ENCODE results near the gene TMEM259. TPM values are rescaled to one million over a fixed set of nuclear protein-coding genes. Genes with fewer than 3 reads are reported as not detected.
A peak's percentile ranks its signal among the peaks of the same experiment; 100 is the strongest.

TMEM259 gene
- total and polyA plus RNA-seq, 2 donors (not counting 1 experiment from before 2014, with no cell fraction given) = 373 to 607 TPM

DNA sequence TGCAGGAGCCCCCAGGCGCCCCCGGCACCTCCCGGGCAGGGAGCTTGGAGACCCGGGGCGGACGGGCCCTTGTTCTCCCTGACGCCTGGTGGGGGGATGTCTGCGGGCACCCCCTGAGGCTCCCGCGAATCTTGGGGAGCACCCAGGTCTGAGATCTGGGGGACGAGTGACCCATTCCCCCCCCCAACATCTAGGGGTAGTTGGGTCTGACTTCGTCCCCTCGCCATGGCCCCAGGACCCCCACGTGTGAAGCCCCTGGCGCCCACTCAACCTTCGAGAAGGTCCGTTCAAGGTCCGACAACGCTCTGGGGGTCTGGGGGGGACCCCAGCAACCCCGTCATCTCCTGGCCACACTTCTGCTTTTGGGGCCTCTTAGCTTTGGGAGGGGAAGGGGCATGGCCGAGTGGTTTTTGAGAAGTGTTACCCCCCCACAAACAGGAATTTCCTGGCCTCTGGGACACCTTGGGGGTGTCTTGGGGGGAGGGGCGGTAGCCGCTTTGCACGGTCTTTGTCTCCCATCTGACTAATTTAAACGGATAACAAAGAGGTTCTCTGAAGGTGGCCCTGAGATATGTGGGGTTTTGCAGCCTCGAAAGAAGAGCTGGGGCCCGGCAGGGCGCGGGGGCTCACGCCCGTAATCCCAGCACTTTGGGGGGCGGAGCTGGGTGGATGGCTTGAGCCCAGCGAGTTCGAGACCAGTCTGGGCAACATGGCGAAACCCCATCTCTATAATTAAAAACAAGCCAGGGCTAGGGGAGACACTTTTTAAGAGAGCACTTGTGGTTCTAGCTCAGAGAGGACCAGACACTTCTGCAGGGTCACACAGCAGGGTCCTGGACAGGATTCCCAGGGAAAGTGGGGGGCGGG lies 6.1 kb upstream of the TMEM259 start:
- no peaks in the 10 kb centered on the region for H3K27me3 Mint-ChIP-seq
- Histone ChIP-seq H4K20me1 (ENCODE audit: control insufficient read depth, insufficient read depth, low read length, poor library complexity, severe bottlenecking) (peaks cover 52% of the 10 kb centered on the region), H3K79me2 (ENCODE audit: control insufficient read depth, insufficient read depth, low read length) (peaks cover 52% of the 10 kb centered on the region), H3K4me1 (ENCODE audit: control insufficient read depth in 2 of 2, insufficient read depth in 2 of 2, low read length in 2 of 2) (peaks cover 16 to 31% of the 10 kb centered on the region in 2 donors), H3K4me3 (ENCODE audit: control extremely low read depth in 1 of 5, extremely low read depth in 1 of 5, insufficient read depth in 1 of 5, low read depth in 2 of 5, low read length in 4 of 5) (peak overlapping the region; percentile 60 to 99 (median 87)), H2AFZ (ENCODE audit: insufficient read depth, low read depth, low read length, poor library complexity, severe bottlenecking) (peak overlapping the region; percentile 78), H3K9me3 (ENCODE audit: control extremely low read depth in 1 of 3, control insufficient read depth in 2 of 3, insufficient read depth in 1 of 3, low read length in 2 of 3) (no peaks in the 10 kb centered on the region), H3K27me3 (replicated peaks in 1 of 4; ENCODE audit: control extremely low read depth in 1 of 4, control insufficient read depth in 3 of 4, insufficient read depth in 4 of 4, low read length in 3 of 4) (no peaks in the 10 kb centered on the region), H3K4me2 (replicated peaks; ENCODE audit: low read depth, low read length, poor library complexity, severe bottlenecking) (peak overlapping the region; percentile 91), H3K27ac (ENCODE audit: low read length in 2 of 2) (peak overlapping the region; percentile 72 to 85), H3K36me3 (replicated peaks in 1 of 2; ENCODE audit: control extremely low read depth in 1 of 2, control insufficient read depth in 1 of 2, extremely low read depth in 1 of 2, insufficient read depth in 2 of 2, low read length in 1 of 2) (peaks cover 0 to 21% of the 10 kb centered on the region in 2 experiments), H3K9ac (ENCODE audit: low read length) (peak overlapping the region; percentile 87)
- DNase-seq (peak; percentile 82), ATAC-seq (ENCODE audit: low read depth) (peak; percentile 31)
- intact Hi-C loops (cut with micrococcal nuclease) = loop anchor here (10.0 kb wide), 1 partner anchor 218 kb away; the partner anchor contains the start of genes ATP5F1D and MIDN
- TF ChIP-seq, protein P1, sequence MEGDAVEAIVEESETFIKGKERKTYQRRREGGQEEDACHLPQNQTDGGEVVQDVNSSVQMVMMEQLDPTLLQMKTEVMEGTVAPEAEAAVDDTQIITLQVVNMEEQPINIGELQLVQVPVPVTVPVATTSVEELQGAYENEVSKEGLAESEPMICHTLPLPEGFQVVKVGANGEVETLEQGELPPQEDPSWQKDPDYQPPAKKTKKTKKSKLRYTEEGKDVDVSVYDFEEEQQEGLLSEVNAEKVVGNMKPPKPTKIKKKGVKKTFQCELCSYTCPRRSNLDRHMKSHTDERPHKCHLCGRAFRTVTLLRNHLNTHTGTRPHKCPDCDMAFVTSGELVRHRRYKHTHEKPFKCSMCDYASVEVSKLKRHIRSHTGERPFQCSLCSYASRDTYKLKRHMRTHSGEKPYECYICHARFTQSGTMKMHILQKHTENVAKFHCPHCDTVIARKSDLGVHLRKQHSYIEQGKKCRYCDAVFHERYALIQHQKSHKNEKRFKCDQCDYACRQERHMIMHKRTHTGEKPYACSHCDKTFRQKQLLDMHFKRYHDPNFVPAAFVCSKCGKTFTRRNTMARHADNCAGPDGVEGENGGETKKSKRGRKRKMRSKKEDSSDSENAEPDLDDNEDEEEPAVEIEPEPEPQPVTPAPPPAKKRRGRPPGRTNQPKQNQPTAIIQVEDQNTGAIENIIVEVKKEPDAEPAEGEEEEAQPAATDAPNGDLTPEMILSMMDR (IDR thresholded peaks at IDR 0.05) = no peak
- no peak for TF ChIP-seq EZH2 (IDR thresholded peaks at IDR 0.05; ENCODE audit: borderline replicate concordance, insufficient read depth, low read depth, low read length, poor library complexity, severe bottlenecking)
- H3K4me1 Mint-ChIP-seq = peaks cover 24% of the 10 kb centered on the region
- CTCF ChIA-PET = interaction anchor here (1.2 to 3.9 kb wide), 11 partner anchors 9 to 217 kb away, joined by 3 to 16 read pairs (median 9); partner anchors contain the start of genes ABCA7, ARHGAP45 and WDR18
- no peaks in the 10 kb centered on the region for H3K9me3 Mint-ChIP-seq (ENCODE audit: insufficient read depth)
- WGBS (ENCODE audit: insufficient coverage) = 0% methylated on average over 26 of the region's 36 CpGs
- POLR2A ChIA-PET = interaction anchor here (0.5 to 6.9 kb wide), 19 partner anchors 8 to 302 kb away, joined by 3 to 91 read pairs (median 5); partner anchors contain the start of genes ABCA7, ARHGAP45, CIRBP and WDR18
- H3K27ac Mint-ChIP-seq = peak overlapping the region; percentile 91
- H3K4me3 Mint-ChIP-seq = peak overlapping the region; percentile 94
